K562 (cell line): ENCODE results near the gene OSM. TPM values are rescaled to one million over a fixed set of nuclear protein-coding genes. Genes with fewer than 3 reads are reported as not detected.

Experiments
- ATAC-seq: fragments of 200-7000 bp; cut with Tn5 transposase; 3 replicates; pipeline ENCODE4 v1.9.1; 2020; ENCODE audit warnings: moderate library complexity
- BruUV-seq: library from RNA; stranded (reverse); fragments of 400-500 nt; replicated peaks from 2 replicates; lab custom pipeline; 2021; lab: Mats Ljungman, UMichigan
- CTCF ChIA-PET: fragments of 300-600 bp; formaldehyde crosslinking; extraction: SDS; loops from one replicate; lab custom pipeline; 2021; ENCODE audit warnings: low intra/inter-chr PET ratio; lab: Yijun Ruan, JAX
- POLR2A ChIA-PET: fragments of 300-600, 350-650 bp; sonication (Branson Sonifier 250); formaldehyde crosslinking; extraction: SDS; loops from one replicate; lab custom pipeline; 2021; ENCODE audit warnings: antibody characterized with exemption, inconsistent platforms; lab: Yijun Ruan, JAX
- DNase-seq, 4 experiments: peaks; one replicate each; pipeline versions ENCODE4 v3.0.0 to v3.0.0-alpha.2; 2011 to 2018; ENCODE audit warnings: low spot score in 3 of 4, mixed read lengths in 3 of 4; ENCODE audit errors: extremely low read depth in 1 of 4
- FAIRE-seq: peaks from 2 replicates; lab custom pipeline; 2011; peaks lifted over from hg19 to GRCh38; lab: Jason Lieb, UNC
- H2AFZ ChIP-seq: 2 replicates; pipeline ENCODE4 v1.6.0; 2011; ENCODE audit warnings: low read depth, low read length, control low read depth, inconsistent platforms
- H3K27ac ChIP-seq: fragments of 200-600 bp; 3 replicates; pipeline ENCODE4 v1.8.0; 2011; ENCODE audit warnings: low read depth, mild to moderate bottlenecking, control low read depth, inconsistent platforms, low read length, moderate library complexity, mixed read lengths; ENCODE audit errors: extremely low read depth
- H3K27me3 ChIP-seq, 2 experiments: fragments of 300-600 bp in 1 of 2; 2 replicates in 1 of 2; 3 replicates in 1 of 2; pipeline versions ENCODE4 v1.6.0 to v1.8.0; 2011; ENCODE audit warnings: inconsistent platforms in 2 of 2, low read length in 2 of 2, mild to moderate bottlenecking in 1 of 2, mixed read lengths in 1 of 2, moderate library complexity in 1 of 2; ENCODE audit not compliant: control insufficient read depth in 2 of 2, insufficient read depth in 2 of 2
- H3K36me3 ChIP-seq: fragments of 300-600 bp; 3 replicates; pipeline ENCODE4 v1.8.0; 2011; ENCODE audit warnings: mild to moderate bottlenecking, low read length, inconsistent platforms; ENCODE audit not compliant: control insufficient read depth, insufficient read depth
- H3K4me1 ChIP-seq, 2 experiments: fragments of 200-600 bp in 1 of 2; replicated peaks in 1 of 2; 2 replicates in 1 of 2; 3 replicates in 1 of 2; pipeline versions ENCODE4 v1.5.1 to v1.8.0; 2011; ENCODE audit warnings: inconsistent platforms in 2 of 2, low read length in 2 of 2, mild to moderate bottlenecking in 1 of 2, mixed read lengths in 1 of 2, moderate library complexity in 1 of 2; ENCODE audit not compliant: control insufficient read depth in 2 of 2, insufficient read depth in 2 of 2
- H3K4me2 ChIP-seq: 2 replicates; pipeline ENCODE4 v1.6.1; 2011; ENCODE audit warnings: low read length, control low read depth, inconsistent platforms, mixed read lengths; ENCODE audit not compliant: insufficient read depth
- H3K4me3 ChIP-seq: fragments of 200-600 bp; sonication (generic), shearing (Covaris generic); 2 replicates; pipeline ENCODE4 v1.5.1; 2016; ENCODE audit warnings: control low read depth, inconsistent platforms
- H3K79me2 ChIP-seq: fragments of 200-600 bp; 3 replicates; pipeline ENCODE4 v1.8.0; 2011; ENCODE audit warnings: low read length, inconsistent platforms; ENCODE audit not compliant: control insufficient read depth, insufficient read depth
- H3K9ac ChIP-seq, 2 experiments: 2 replicates each; pipeline versions ENCODE4 v1.6.0 to v1.6.1; 2011; ENCODE audit warnings: low read depth in 2 of 2, low read length in 2 of 2, control low read depth in 1 of 2, inconsistent platforms in 1 of 2, mild to moderate bottlenecking in 1 of 2, mixed read lengths in 1 of 2; ENCODE audit not compliant: insufficient read depth in 1 of 2
- H3K9me1 ChIP-seq: one replicate; pipeline ENCODE4 v1.6.0; 2011; ENCODE audit warnings: inconsistent platforms, mild to moderate bottlenecking, low read length, moderate library complexity; ENCODE audit not compliant: control insufficient read depth, insufficient read depth
- H3K9me3 ChIP-seq: replicated peaks from 2 replicates; pipeline ENCODE4 v1.5.1; 2011; ENCODE audit warnings: low read depth, low read length, inconsistent platforms; ENCODE audit not compliant: control insufficient read depth, insufficient read depth
- H4K20me1 ChIP-seq: replicated peaks from 2 replicates; pipeline ENCODE4 v1.6.1; 2011; ENCODE audit warnings: low read length, inconsistent platforms, mixed read lengths; ENCODE audit not compliant: control insufficient read depth, insufficient read depth
- STAT5A ChIP-seq: IDR thresholded peaks from 2 replicates; pipeline ENCODE4 v1.6.1; 2012; ENCODE audit warnings: low read length, inconsistent platforms, borderline replicate concordance
- WGBS: fragments of 100-300 bp; shearing (Covaris generic); methylation state at CpG from one replicate; pipeline ENCODE4 v1.1.6; 2016; ENCODE audit warnings: low coverage, mixed read lengths; ENCODE audit not compliant: insufficient coverage; ENCODE audit errors: missing lambda C conversion rate; 5-methylcytosine and 5-hydroxymethylcytosine counted together
- in situ Hi-C: fragments of 300-500 bp; cut with MboI; formaldehyde crosslinking; loops from 4 replicates; pipeline ENCODE4 v1.15.0; 2018; ENCODE audit warnings: inconsistent platforms, mixed read lengths
- intact Hi-C: fragments of 100-400 bp; cut with micrococcal nuclease; formaldehyde crosslinking; loops from 2 replicates; pipeline ENCODE4 v1.14.2; 2022
- polyA plus RNA-seq, 8 experiments: library from polyadenylated mRNA; depleted of rRNA in 4 of 8; stranded (reverse) in 5 of 8; unstranded in 3 of 8; fragments of >200 nt; fragmentation: Nextera tagmentation in 2 of 8; fragmentation: Illumina TruSeq in 1 of 8; extraction: Ambion mirVana in 2 of 8; extraction: Trizol in 1 of 8; gene quantifications; 2 replicates each; pipeline versions ENCODE4 v1.2.1 to v1.2.3, GENCODE V29; 2011 to 2014; ENCODE audit warnings: inconsistent platforms in 1 of 8, missing spikeins in 1 of 8
- total RNA-seq, 7 experiments: library from RNA; depleted of rRNA in 6 of 7; stranded (reverse); fragments of >200 nt in 6 of 7; fragmentation: Illumina TruSeq in 2 of 7; extraction: Trizol in 2 of 7; gene quantifications; 2 replicates each; pipeline versions ENCODE4 v1.2.1 to v1.2.3, GENCODE V29; 2011 to 2021; ENCODE audit warnings: low replicate concordance in 1 of 7
- TF ChIP-seq, protein P1 (sequence below): fragments of 250-450 bp; sonication (Bioruptor Pico); IDR thresholded peaks from 2 replicates; pipeline ENCODE4 v1.5.0; 2021
- TF ChIP-seq, protein P2 (sequence below): fragments of 450-650 bp; IDR thresholded peaks from 2 replicates; pipeline ENCODE4 v1.6.1; 2016; ENCODE audit warnings: mild to moderate bottlenecking

Gene OSM
- total and polyA plus RNA-seq, 9 of the 15 experiments (the other 6 are each of a cell fraction or from before 2014, with no cell fraction given): 0.22 TPM; not detected in 8

DNA sequence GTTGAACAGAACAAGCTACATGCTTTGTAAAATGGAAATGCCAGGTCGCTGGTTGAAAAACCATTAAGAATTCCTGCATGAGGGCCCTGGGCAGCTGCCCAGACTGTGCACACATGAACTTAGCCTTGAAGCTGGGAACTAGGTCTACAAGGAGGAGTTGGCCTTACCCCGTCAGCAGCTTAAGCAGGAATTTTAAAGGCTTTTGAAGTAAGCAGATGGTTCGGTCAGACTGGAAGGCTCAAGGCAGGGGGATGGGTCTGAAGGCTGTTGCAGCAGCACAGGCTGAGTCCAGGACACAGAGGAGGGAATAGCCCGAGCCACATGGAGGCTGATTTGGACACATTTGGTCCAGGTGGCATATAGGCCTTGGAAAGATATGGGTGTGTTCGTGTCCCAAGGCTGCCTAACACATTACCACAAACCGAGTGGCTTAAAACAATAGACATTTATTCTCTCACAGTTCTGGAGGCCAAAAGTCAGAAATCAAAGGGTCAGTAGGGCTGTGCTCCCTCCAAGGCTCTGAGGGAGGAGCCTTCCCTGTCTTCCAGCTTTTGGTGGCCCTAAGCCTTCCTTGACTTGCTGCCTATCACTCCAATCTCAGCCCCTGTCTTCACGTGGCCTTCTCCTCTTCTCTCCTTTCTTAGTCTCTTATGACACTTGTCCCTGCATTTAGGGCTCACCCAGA is 31.7 kb downstream of the OSM start:
- Histone ChIP-seq H3K9ac (no peak overlapping the region), H3K79me2 (no peaks in the 10 kb centered on the region), H3K4me2 (no peak overlapping the region), H4K20me1 (no peaks in the 10 kb centered on the region), H3K9me3 (no peaks in the 10 kb centered on the region), H2AFZ (no peak overlapping the region), H3K9me1 (no peaks in the 10 kb centered on the region), H3K4me3 (no peak overlapping the region), H3K27ac (no peak overlapping the region), H3K4me1 (peaks cover 3 to 12% of the 10 kb centered on the region in 2 experiments; a peak in 3 of 5 replicates), H3K36me3 (no peaks in the 10 kb centered on the region), H3K27me3 (peaks cover 0 to 33% of the 10 kb centered on the region in 2 experiments; a peak in 3 of 5 replicates)
- in situ Hi-C loops: no loop called here
- POLR2A ChIA-PET: no interaction called here
- CTCF ChIA-PET: no interaction called here
- WGBS: 15% methylated on average over 4 of the region's 7 CpGs
- DNase-seq: no peak
- TF ChIP-seq, protein P1, sequence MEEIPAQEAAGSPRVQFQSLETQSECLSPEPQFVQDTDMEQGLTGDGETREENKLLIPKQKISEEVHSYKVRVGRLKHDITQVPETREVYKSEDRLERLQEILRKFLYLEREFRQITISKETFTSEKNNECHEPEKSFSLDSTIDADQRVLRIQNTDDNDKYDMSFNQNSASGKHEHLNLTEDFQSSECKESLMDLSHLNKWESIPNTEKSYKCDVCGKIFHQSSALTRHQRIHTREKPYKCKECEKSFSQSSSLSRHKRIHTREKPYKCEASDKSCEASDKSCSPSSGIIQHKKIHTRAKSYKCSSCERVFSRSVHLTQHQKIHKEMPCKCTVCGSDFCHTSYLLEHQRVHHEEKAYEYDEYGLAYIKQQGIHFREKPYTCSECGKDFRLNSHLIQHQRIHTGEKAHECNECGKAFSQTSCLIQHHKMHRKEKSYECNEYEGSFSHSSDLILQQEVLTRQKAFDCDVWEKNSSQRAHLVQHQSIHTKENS (CRISPR knock-in tag): no peak
- TF ChIP-seq, protein P2, sequence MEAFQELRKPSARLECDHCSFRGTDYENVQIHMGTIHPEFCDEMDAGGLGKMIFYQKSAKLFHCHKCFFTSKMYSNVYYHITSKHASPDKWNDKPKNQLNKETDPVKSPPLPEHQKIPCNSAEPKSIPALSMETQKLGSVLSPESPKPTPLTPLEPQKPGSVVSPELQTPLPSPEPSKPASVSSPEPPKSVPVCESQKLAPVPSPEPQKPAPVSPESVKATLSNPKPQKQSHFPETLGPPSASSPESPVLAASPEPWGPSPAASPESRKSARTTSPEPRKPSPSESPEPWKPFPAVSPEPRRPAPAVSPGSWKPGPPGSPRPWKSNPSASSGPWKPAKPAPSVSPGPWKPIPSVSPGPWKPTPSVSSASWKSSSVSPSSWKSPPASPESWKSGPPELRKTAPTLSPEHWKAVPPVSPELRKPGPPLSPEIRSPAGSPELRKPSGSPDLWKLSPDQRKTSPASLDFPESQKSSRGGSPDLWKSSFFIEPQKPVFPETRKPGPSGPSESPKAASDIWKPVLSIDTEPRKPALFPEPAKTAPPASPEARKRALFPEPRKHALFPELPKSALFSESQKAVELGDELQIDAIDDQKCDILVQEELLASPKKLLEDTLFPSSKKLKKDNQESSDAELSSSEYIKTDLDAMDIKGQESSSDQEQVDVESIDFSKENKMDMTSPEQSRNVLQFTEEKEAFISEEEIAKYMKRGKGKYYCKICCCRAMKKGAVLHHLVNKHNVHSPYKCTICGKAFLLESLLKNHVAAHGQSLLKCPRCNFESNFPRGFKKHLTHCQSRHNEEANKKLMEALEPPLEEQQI: no peak
- TF ChIP-seq STAT5A: no peak
- BruUV-seq: no TSS peak
- FAIRE-seq: no peak
- no peak for ATAC-seq
- intact Hi-C loops: no loop called here
